ENCODE data around the gene SETBP1.

GRCh38 chr18:44691148-44691925 lies 10.6 kb downstream of the SETBP1 start:
- no peak for TF ChIP-seq E2F8 (IDR thresholded peaks at IDR 0.05; ENCODE audit: low read depth, partially characterized antibody)
- TF ChIP-seq XRCC3 (IDR thresholded peaks at IDR 0.05): no peak
- TF ChIP-seq NFRKB (IDR thresholded peaks at IDR 0.05; ENCODE audit: low read depth): no peak
- no peak for TF ChIP-seq DPF2 (IDR thresholded peaks at IDR 0.05)
- no peak for TF ChIP-seq DIDO1 (tag; IDR thresholded peaks at IDR 0.05; ENCODE audit: low read depth)
- TF ChIP-seq CTCF (IDR thresholded peaks at IDR 0.05 in 2 of 3, conservative IDR thresholded peaks at IDR 0.05 in 1 of 3; ENCODE audit: insufficient read depth in 2 of 3, low read depth in 1 of 3, low read length in 3 of 3): no peak
- no peak for TF ChIP-seq ZBTB43 (CRISPR knock-in tag; IDR thresholded peaks at IDR 0.05)
- no peak for TF ChIP-seq GABPA (tag; conservative IDR thresholded peaks at IDR 0.05; ENCODE audit: low read depth)
- no peak for TF ChIP-seq GTF2B (IDR thresholded peaks at IDR 0.05; ENCODE audit: extremely low read depth, insufficient read length)
- TF ChIP-seq ELK1 (CRISPR knock-in tag; IDR thresholded peaks at IDR 0.05): no peak
- TF ChIP-seq BCLAF1 (IDR thresholded peaks at IDR 0.05; ENCODE audit: borderline replicate concordance in 1 of 2, control insufficient read depth in 1 of 2, low read depth in 2 of 2, low read length in 1 of 2): no peak
- TF ChIP-seq ZBTB11 (CRISPR knock-in tag; IDR thresholded peaks at IDR 0.05): no peak
- no peak for TF ChIP-seq ZNF184 (CRISPR knock-in tag; IDR thresholded peaks at IDR 0.05)
